PC-3 (cell line): ENCODE measurements around the gene KRTAP5-4.

Source experiments
- CTCF ChIP-seq: fragments of 300-600 bp; sonication (generic); conservative IDR thresholded peaks from 2 replicates; pipeline ENCODE4 v1.5.1; 2017; ENCODE audit warnings: antibody characterized with exemption, low read depth, mild to moderate bottlenecking, low read length
- EZH2 ChIP-seq: fragments of 300-600 bp; sonication (generic); IDR thresholded peaks from one replicate; pipeline ENCODE4 v1.6.1; 2017; ENCODE audit warnings: antibody characterized with exemption, mild to moderate bottlenecking, low read length; ENCODE audit not compliant: unreplicated experiment

- no peak for TF ChIP-seq CTCF
- TF ChIP-seq EZH2 = no peak
Measured at GRCh38 chr11:1667906-1668305, 46.0 kb upstream of the KRTAP5-4 start.
